ENCODE data around the gene ZBED2. TPM values are rescaled to one million over a fixed set of nuclear protein-coding genes. Genes with fewer than 3 reads are reported as not detected.

Gene ZBED2
- total and polyA plus RNA-seq, 2 experiments from 2014 or later, result 0.50 to 0.66 TPM

- 79% methylated on average over 4 of the region's 4 CpGs for WGBS (ENCODE audit: low lambda C conversion rate, missing lambda C conversion rate)
- Histone ChIP-seq H3K79me2 (no peaks in the 10 kb centered on the region), H3K9me3 (ENCODE audit: low read depth) (no peaks in the 10 kb centered on the region), H3K4me2 (no peak overlapping the region), H3K27me3 (no peaks in the 10 kb centered on the region), H4K20me1 (ENCODE audit: insufficient read depth, poor library complexity, severe bottlenecking) (no peaks in the 10 kb centered on the region), H3K4me1 (ENCODE audit: insufficient read depth) (no peaks in the 10 kb centered on the region), H3K4me3 (no peak overlapping the region), H3K9me2 (replicated peaks; ENCODE audit: insufficient read depth) (no peaks in the 10 kb centered on the region), H2AFZ (no peak overlapping the region), H3K36me3 (replicated peaks; ENCODE audit: insufficient read depth, low read depth) (no peaks in the 10 kb centered on the region), H3K27ac (no peak overlapping the region)
- DNase-seq (ENCODE audit: low spot score), result peak; percentile 74
- peak; percentile 63 for TF ChIP-seq CTCF (IDR thresholded peaks at IDR 0.05; ENCODE audit: poor library complexity)
- no peak for TF ChIP-seq EZH2phosphoT487 (IDR thresholded peaks at IDR 0.05; ENCODE audit: low read depth, severe bottlenecking, unreplicated experiment)
These were observed 17.1 kb downstream of the ZBED2 start for GRCh38 chr3:111577798-111578685.

GRCh38 chr3:111577113-111577512 lies 18.0 kb downstream of the ZBED2 start:
- Histone ChIP-seq H4K20me1 (ENCODE audit: insufficient read depth, poor library complexity, severe bottlenecking) (no peaks in the 10 kb centered on the region), H3K9me3 (ENCODE audit: low read depth) (no peaks in the 10 kb centered on the region), H3K36me3 (replicated peaks; ENCODE audit: insufficient read depth, low read depth) (no peaks in the 10 kb centered on the region), H3K9me2 (replicated peaks; ENCODE audit: insufficient read depth) (no peaks in the 10 kb centered on the region), H3K27me3 (no peaks in the 10 kb centered on the region), H3K79me2 (no peaks in the 10 kb centered on the region), H2AFZ (no peak overlapping the region), H3K27ac (no peak overlapping the region), H3K4me3 (no peak overlapping the region), H3K4me1 (ENCODE audit: insufficient read depth) (no peaks in the 10 kb centered on the region), H3K4me2 (no peak overlapping the region)
- DNase-seq (ENCODE audit: low spot score), result no peak
- WGBS (ENCODE audit: low lambda C conversion rate, missing lambda C conversion rate), result 63% methylated on average over 1 of the region's 1 CpG
- TF ChIP-seq CTCF (IDR thresholded peaks at IDR 0.05; ENCODE audit: poor library complexity) (no peak), EZH2 (IDR thresholded peaks at IDR 0.05; ENCODE audit: borderline replicate concordance) (no peak), EZH2phosphoT487 (IDR thresholded peaks at IDR 0.05; ENCODE audit: low read depth, severe bottlenecking, unreplicated experiment) (no peak)

- DNase-seq (ENCODE audit: low spot score), result no peak
- Histone ChIP-seq H3K4me1 (ENCODE audit: insufficient read depth) (no peaks in the 10 kb centered on the region), H3K27ac (no peak overlapping the region), H3K27me3 (no peaks in the 10 kb centered on the region), H2AFZ (no peak overlapping the region), H4K20me1 (ENCODE audit: insufficient read depth, poor library complexity, severe bottlenecking) (no peaks in the 10 kb centered on the region), H3K9me2 (replicated peaks; ENCODE audit: insufficient read depth) (no peaks in the 10 kb centered on the region), H3K4me2 (no peak overlapping the region), H3K9me3 (ENCODE audit: low read depth) (no peaks in the 10 kb centered on the region), H3K36me3 (replicated peaks; ENCODE audit: insufficient read depth, low read depth) (no peaks in the 10 kb centered on the region), H3K79me2 (no peaks in the 10 kb centered on the region), H3K4me3 (no peak overlapping the region)
- WGBS (ENCODE audit: low lambda C conversion rate, missing lambda C conversion rate), result 99% methylated on average over 6 of the region's 6 CpGs
- TF ChIP-seq CTCF (IDR thresholded peaks at IDR 0.05; ENCODE audit: poor library complexity) (no peak), EZH2phosphoT487 (IDR thresholded peaks at IDR 0.05; ENCODE audit: low read depth, severe bottlenecking, unreplicated experiment) (no peak), EZH2 (IDR thresholded peaks at IDR 0.05; ENCODE audit: borderline replicate concordance) (no peak)
These were observed 23.2 kb downstream of the ZBED2 start for GRCh38 chr3:111571907-111572460.
